ENCODE data around the gene ABRAXAS1.

DNA sequence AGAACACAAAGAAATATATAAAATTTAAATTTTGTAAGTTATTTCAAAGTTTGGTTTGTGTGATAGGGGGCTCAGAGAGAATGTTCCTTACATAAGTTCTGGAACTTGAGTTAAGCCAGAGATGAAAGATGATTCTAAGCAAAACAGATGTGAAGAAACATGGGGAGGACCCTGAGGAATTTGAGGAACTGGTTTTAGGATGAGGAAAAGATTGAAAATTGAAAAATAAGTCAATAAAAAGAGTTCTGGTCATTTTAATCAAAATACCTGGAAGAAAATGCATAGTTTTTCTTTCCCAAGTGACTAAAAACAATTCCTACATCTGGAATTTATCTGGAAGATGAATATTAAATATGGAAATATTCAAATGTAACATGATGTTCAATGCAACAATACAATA lies 66.7 kb downstream of the ABRAXAS1 start:
- TF ChIP-seq, protein P1, sequence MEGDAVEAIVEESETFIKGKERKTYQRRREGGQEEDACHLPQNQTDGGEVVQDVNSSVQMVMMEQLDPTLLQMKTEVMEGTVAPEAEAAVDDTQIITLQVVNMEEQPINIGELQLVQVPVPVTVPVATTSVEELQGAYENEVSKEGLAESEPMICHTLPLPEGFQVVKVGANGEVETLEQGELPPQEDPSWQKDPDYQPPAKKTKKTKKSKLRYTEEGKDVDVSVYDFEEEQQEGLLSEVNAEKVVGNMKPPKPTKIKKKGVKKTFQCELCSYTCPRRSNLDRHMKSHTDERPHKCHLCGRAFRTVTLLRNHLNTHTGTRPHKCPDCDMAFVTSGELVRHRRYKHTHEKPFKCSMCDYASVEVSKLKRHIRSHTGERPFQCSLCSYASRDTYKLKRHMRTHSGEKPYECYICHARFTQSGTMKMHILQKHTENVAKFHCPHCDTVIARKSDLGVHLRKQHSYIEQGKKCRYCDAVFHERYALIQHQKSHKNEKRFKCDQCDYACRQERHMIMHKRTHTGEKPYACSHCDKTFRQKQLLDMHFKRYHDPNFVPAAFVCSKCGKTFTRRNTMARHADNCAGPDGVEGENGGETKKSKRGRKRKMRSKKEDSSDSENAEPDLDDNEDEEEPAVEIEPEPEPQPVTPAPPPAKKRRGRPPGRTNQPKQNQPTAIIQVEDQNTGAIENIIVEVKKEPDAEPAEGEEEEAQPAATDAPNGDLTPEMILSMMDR (conservative IDR thresholded peaks at IDR 0.05) = no peak
- no peak for TF ChIP-seq EZH2 (IDR thresholded peaks at IDR 0.05; ENCODE audit: low read depth)

Data from PC-9 (cell line).